ENCODE results near the gene PTEN.
"Not testable (repeated sequence)": the region's sequence is repeated elsewhere in the genome, so short reads cannot be mapped to it uniquely, and the experiment has no call there.

Gene PTEN

GRCh38 chr10:87863053-87863943 lies at the start of gene PTEN, which contains the start of gene KLLN:
Gene PTEN (plus strand): TSS chr10:87863625. CDS start chr10:87864470, 845 bp downstream.
Gene KLLN (minus strand): TSS chr10:87863533. CDS start chr10:87862487, 1,046 bp downstream.
- DNase-seq = peak; percentile 94

GRCh38 chr10:87816163-87816897 lies 47.1 kb upstream of the PTEN start:
- peak; percentile 8 for DNase-seq

- peak; percentile 14 for DNase-seq
Measured at GRCh38 chr10:87816898-87817608, 46.4 kb upstream of the PTEN start.

- peak; percentile 89 for DNase-seq
Measured at GRCh38 chr10:87817609-87818504, 45.6 kb upstream of the PTEN start, which contains the start of gene ATAD1. Gene ATAD1 (minus strand): TSS chr10:87818226. CDS start chr10:87814599, 3,627 bp downstream.

GRCh38 chr10:87818505-87819288 lies 44.7 kb upstream of the PTEN start:
- DNase-seq = peak; percentile 12

GRCh38 chr10:87819289-87819585 lies 44.2 kb upstream of the PTEN start:
- no peak for DNase-seq

- DNase-seq = no peak
Measured at GRCh38 chr10:87826653-87827052, 36.8 kb upstream of the PTEN start.

- DNase-seq = no peak
Measured at GRCh38 chr10:87827681-87828080, 35.7 kb upstream of the PTEN start.

GRCh38 chr10:87829051-87829450 lies 34.4 kb upstream of the PTEN start:
- not testable (repeated sequence) for DNase-seq

GRCh38 chr10:87829986-87830729 lies 33.3 kb upstream of the PTEN start:
- no peak for DNase-seq

GRCh38 chr10:87836098-87836497 lies 27.3 kb upstream of the PTEN start:
- no peak for DNase-seq

GRCh38 chr10:87837445-87837844 lies 26.0 kb upstream of the PTEN start:
- peak; percentile 21 for DNase-seq

- no peak for DNase-seq
Measured at GRCh38 chr10:87838650-87839049, 24.8 kb upstream of the PTEN start.

GRCh38 chr10:87841186-87841585 lies 22.2 kb upstream of the PTEN start:
- DNase-seq = no peak

- DNase-seq = no peak
Measured at GRCh38 chr10:87842220-87842641, 21.2 kb upstream of the PTEN start.

GRCh38 chr10:87842776-87843497 lies 20.5 kb upstream of the PTEN start:
- DNase-seq = no peak

- DNase-seq = no peak
Measured at GRCh38 chr10:87843714-87844113, 19.7 kb upstream of the PTEN start.

- peak; percentile 27 for DNase-seq
Measured at GRCh38 chr10:87844837-87845623, 18.4 kb upstream of the PTEN start.

- no peak for DNase-seq
Measured at GRCh38 chr10:87845624-87845998, 17.8 kb upstream of the PTEN start.

Data from suppressor macrophage treated with lipopolysaccharide for 4 hours (primary cell).